GM11168 (cell line): ENCODE measurements around the gene XPC.

Source experiments
- in situ Hi-C: fragments of 300-500 bp; cut with MboI; formaldehyde crosslinking; loops from one replicate; pipeline ENCODE4 v1.12.0; 2022; ENCODE audit warnings: low sequenced_read_pairs; ENCODE audit not compliant: unreplicated experiment

XPC gene

DNA sequence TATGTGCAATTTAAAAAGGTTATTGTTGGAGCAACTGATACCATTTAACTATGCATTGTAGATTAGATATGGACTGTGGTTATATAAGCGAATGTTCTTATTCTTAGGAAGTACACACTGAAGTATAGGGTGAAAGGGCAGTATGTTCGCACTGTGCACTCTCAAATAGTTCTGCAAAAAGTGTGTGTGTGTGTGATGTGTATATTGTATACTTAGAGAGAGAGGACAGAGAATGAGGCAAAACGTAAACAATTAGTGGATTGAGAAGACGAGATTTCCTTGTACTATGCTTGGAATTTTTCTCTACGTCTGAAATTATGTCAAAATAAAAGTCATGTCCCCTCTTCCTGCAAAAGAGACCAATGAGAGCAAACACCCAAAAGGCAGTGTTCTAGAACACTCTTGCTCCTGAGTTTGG is 30.6 kb upstream of the XPC start:
- in situ Hi-C loops, result no loop called here

DNA sequence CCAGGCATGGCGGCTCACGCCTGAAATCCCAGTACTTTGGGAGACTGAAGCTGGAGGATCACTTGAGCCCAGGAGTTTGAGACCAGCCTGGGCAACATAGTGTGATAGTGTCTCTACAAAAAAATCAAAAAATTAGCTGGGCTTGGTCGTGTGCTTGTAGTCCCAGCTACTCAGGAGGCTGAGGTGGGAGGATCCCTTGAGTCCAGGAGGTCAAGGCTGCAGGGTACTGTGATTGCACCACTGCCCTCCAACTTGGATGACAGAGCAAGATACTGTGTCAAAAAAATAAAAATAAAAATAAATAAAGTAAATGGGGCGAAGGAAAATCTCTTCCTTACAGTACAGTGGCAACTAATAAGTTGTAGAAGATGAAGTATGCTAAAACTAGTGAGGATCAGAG is 29.8 kb upstream of the XPC start:
- in situ Hi-C loops, result no loop called here

DNA sequence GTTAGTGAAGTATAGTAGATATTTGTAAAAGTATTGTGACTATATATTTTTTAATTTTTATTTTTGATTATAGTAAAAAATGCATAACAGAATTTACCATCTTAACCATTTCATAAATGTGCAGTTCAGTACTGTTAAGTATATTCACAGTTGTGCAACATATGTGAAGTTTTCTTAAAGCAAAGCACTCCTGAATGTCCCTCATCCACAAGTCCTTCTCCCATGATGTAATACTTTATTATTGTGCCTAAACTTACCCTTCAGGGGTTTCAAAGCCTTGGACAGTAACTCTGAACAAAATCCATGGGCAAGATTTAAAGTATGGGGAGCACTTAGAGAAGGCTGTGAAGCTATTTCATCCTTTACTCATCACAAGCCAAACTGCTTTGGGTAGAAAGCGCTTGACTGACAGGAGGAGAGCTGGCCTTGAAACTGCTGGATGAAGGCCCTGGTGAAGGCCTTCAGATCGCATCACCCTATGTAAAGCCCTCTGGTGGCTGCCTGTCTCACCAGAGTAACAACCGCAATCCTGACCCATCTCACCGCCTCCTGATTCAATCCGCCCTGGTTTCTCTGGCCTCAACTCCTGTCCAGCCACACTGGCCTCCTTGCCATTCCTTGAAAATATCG is 28.3 kb upstream of the XPC start:
- in situ Hi-C loops, result no loop called here

DNA sequence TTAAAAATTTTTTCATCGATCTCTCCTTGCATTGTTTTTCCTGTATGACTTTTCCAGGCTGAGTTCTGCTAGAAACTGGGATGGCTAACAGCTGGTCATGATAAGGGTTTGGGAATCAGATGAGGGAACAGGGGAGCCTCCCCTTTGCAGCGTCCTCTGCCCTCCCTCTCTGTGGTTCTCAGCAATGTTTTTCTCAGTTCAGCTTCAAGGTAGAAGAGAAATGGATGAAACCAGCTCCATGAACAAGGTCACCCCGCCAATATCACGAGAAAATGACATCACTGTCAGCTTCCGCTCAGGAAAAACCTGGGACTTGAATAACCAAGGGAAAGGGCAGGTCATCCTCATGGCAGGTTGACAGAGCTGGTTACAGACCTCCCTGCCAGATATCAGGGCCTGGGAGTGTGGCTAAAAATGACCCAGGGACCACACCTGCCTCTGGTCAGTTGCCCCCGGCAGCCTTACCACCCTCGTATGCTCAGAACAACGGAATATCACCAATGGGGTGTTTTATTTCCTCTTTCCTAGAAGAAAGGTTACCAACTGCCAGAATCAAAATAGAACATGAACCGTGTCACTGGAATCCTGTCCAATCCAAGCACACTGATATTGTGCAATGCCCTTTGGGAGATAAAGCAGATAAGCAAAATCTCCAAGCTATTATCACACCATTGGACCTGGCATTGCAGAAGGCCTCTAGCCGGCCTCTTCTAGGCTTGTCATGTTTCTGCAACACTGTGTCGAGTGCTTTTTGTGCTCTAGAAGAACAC is 26.3 kb upstream of the XPC start:
- in situ Hi-C loops, result no loop called here

DNA sequence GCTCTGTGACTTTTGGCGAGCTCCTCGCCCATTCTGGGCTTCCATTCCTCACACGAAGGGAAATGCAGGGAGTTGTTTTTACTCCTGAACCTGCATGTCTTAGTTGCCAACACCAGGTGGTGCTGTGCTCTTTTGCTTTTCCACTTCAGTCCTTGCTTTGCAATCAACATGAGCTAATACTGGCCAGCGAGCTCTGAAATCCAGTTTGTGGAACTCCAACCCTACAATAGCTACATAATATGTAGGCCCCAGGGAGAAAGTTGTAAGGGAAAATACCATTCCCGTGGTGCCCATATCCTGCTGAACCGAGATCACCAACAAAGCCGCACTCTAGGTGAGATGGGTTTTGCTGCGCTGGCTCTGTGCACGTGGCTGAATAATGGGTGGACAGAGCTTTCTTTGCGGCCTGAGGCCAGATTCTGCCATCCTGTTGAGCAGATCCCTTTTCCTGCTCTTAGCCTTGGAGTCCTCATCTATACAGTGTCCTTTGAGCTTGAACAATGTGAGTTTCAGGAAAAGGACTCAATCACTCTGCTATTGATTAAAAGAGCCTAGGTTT is 25.2 kb upstream of the XPC start:
- in situ Hi-C loops, result no loop called here

DNA sequence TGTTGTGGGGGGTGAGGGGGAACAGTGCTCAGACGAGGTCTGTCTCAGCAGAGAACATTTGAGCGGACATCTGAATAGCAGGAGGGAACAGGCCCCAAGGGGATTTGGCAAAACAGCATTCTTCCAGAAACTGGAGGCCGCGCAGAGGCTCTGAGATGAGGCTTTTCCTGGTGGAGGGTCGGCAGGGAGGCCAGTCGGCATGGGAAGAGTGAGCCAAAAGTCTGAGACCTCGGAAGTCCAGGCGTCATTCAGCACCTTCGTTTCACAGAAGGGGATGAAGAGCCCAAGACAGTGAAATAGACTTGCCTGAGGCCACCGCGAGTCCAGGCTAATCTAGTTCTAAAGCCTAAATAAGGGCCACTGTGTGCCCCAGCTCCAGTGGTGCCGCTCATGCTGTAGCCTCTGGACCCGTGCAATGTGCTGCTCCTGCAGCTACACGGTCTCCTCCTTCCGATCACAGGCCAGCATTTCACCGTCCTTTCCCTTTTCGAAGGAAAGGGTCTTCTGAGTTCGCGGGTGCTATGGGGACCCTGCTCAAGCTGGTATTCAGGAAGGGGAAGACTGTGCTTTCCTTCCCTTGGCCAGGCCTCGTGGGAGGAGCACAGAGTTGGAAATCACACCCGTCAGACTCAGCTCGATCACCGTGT is 24.6 kb upstream of the XPC start:
- in situ Hi-C loops, result no loop called here

DNA sequence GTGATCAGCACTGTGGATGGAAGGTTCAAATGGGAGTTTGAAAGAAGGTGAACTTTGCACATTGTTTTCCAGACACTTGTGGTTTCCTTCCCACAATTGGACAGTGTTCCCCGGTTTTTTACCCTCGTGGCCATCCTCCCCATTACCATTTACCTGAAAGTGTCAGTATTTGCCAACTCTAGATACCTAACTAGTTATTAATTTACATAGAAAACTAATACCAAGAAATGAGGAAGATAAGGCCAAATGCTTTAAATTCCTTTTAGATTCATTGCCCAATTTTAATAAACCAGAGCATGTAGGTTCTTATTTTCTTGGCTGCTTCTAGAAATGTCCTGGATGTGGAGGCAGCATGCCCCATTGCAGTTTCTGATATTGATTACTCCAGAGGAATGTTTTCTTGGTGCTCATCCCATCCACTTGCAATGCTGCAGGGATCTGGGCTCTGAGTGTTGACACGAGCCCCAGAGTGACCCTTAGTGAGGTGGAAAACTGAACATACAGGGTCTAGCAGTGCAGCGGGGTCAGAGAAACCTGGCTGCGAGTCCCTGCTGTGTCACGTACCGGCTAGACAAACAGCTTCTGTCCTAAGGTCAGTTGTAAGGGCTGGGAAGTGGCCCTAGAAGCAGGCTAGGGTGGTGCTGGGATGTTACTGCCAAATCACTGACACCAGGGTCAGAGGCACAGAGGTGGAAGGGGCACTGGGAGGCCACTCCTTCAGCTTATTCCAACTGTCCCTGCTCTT is 23.7 kb upstream of the XPC start:
- in situ Hi-C loops, result no loop called here

DNA sequence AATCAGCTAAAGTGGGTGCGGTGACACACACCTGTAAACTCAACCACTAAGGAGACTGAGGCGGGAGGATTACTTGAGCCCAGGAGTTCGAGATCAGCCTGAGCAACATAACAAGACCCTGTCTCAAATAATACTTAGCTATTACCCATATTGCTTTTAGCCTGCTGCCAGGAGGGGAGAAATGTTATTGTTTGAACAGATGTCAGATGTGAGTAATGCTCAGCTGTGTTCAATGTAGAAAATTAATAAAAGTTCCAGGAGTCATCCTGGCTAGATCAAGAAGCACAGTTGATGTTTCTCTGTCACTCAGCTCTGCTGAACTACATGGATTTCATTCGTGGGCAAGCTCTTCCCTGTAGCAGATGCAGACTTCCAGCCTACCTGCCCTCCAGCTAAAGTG is 22.4 kb upstream of the XPC start:
- in situ Hi-C loops, result no loop called here

DNA sequence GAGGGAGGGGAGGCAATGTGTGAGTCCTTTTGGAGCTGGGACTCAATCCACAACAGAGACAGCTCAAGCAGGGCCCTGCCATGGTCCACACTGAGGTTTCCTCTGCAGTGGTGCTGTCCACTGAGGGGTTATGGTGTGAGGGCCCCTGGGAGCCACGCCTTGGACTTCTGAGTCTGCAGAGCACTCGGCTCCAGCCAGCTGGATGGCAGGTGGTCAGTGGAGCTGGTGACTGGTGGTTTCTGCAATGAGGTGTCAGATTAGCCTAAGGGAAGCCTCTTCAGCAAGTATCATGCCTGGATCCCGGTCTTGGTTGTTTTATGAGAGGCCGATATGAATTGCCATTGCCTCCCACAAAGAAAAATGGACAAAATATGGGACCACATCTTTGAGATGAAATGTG is 21.9 kb upstream of the XPC start:
- in situ Hi-C loops, result no loop called here

DNA sequence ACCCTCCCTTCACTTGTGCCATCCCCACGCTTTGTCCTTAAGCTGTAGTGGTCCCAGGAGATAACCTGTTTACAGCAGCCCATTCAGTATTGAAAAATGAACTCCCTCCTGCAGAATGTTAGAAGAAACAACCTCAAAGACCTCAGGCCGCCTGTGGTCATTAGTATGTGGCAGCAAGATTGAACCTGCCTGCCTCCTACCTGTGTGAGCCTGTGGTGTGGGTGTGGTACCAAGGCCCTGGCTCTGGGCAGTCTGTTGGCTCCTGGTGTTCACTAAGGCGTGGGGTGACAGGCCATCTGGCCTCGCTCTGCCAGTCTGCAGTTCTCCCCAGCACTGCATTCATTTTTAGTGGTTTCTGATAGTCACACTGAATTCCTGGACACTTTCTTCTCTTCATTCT is 21.2 kb upstream of the XPC start:
- in situ Hi-C loops, result no loop called here

DNA sequence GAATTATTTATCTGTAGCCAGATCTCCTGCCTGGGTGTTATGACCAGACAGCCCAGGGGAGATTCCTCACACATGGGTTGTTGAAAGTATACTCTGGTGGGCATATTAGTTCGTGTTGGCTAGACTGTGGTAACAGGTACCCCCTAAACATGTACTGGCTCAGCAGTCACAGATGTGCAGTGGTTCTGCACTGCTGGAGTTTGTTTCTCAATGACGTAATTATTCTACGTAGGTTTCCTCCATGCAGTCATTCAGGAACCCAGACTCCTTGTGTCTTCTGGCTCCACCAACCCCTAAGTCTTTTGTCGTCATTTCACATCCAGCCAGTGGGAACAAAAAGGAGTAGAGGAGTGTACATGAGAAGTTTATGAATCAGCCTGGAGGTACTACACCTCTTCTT is 16.5 kb upstream of the XPC start:
- in situ Hi-C loops, result no loop called here

DNA sequence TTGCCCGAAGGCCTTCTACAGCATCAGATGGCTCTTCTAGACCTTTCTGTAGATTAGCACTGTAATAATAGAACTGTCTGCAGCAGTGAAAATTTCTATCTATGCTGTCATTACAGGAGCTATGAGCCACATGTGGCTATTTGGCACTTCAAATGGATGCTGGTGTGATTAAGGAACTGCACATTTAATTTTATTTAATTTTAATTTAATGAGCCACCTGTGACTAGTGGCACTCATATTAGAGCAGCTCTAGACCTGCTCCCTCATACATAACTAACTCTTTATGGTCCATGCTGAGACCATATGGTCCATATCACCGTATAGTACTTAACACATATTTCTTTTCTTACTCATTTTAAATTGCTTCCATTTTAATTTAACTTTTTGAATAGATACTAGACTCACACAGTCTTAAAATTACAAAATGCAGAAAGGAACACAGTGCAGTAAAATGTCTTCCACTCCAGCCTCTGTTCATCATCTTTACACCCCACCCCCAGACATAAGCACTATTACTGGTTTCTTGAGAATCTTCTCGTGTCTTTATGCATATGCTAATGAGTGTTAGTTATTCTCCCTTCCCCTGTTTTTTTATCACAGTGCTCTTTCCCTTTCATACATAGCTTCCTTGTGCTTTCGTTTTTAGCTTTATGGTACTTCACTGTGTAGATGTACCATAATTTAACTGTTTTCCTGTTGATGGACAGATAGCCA is 9.8 kb upstream of the XPC start:
- in situ Hi-C loops, result no loop called here

DNA sequence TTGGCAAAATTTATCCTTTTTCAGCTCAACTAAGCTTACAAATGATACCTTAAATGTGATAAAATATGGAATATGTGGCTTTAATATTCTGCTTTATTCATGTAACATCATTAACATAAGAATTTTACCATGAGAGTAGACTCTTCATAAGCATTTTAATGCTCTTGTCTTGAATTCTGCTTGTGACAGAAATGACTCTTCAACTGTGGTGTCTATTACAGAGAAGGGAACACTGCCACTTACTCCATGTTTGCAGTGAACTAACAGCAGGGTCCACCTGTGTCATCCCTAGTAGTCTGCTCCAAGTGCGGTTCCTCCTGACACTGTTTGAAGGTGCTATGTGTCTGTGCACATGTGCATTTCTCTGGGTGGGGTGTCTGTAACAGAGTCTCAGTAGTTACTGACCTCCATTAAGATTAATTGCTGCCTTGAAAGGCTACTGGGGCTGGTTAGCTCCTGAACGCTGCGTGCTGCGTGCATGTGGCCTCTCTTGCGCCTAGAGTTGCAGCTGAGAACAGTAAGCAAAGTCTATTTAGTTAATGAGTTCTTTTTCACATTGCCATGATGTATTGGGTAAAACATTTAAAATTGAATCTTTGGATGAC is 8.6 kb upstream of the XPC start:
- in situ Hi-C loops, result no loop called here

DNA sequence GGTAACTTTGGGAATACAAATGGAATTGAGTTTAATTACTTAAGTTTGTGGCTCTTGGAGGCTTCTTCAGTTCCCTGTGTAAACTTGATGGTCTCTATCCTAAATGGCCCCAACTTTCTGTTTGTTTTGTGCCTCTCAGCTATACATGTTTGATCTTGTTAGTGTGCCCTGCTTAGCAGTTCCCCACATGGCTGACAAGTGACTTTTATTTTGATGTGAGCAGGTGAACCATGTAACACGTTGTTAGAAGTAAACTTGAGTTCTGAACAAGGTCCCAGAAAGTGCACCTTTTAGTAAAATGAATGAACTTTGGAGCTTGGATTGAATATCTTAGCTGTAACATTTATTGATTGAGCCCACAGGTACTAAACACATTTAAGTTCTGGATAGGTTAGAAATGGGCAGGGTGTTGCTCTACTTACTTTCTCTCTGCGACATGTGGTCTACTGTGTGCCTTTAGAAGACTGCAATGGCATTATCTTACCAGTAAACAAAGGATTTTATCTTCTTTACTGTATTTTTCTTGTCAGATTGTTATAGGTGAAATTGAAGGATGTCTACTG is 4.7 kb upstream of the XPC start:
- in situ Hi-C loops, result no loop called here

DNA sequence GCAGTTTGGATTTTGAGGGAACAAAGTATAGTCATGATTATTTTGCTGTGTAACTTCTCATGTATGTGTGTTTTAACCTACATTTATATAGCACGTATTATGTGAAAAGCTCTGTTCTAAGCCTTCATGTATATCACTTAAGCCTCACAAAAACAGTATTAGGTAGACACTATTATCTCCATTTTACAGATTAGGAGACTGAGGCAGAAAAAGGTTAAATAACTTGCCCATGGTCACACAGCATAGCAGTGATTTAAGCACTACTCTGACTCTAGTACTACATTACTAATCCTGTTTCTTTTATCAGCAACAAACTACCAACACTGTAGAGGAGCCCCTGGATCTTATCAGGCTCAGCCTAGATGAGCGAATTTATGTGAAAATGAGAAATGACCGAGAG is 2.9 kb upstream of the XPC start:
- in situ Hi-C loops, result no loop called here

DNA sequence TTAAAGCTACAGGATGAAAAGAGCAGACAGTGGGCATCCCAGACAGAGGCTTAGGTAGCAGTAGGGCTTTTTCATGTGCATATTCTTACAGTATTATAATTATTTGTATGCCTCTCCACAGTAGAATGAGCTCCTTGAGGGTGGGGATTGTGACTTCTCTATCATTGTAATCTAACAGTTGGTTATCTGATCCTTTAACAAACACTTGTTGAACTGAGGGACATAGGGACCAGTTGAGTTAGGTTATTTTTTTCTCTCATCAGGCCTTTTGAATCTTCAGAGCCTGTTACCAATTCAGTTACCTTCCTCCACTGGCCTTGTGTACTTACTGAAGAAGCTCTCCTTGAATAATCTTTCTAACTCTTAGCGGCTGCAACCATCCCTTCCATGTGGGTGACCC is 1.4 kb upstream of the XPC start:
- in situ Hi-C loops, result no loop called here

DNA sequence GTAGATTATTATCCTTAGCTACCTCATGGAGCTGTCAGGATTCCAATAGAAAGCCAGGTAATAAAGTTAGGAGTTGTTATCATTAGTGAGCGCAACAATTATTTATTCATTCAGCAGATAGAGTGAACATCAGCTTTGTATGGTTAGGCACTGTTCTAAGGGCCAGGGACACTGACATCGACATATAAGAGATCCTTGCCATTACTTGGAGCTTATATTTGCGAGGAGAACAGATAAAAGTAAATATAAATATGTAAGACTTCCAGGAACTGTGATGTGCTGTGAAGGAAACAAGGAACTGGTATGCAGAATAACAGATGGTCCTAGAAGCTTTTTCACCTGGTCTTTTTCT is 689 bp upstream of the XPC start:
- in situ Hi-C loops, result no loop called here

DNA sequence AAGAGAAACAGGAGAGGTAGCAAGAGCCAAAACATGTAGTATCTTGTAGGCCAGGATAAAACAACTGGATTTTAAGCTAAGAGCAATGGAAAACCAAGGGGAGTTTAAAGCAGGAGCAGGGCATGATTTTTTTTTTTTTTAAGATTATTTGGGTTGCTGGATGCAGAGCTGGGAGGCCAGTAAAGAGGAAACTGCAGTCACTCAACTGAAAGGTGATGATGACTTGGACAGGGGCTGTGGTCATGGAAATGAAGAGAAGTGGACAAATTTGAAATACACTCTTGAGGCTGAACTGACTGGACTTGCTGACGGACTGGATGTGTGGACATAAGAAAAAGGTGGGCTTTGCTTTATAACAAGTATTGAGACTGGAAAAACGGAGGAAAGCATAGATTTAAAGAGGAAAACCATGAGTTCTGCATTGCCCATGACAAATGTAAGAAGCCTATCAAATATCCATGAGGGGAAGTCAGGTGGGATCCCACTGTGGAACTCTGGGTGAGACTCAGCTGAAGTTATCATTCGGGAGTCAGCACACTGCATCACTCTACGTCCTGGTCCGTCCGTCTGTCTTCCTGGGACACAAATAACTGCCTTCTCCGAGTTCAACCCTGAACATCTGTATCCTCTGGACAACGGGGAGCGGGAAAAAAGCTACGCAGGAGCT is 688 bp downstream of the XPC start:
- in situ Hi-C loops, result no loop called here
